ENCODE results near the gene CHMP4B.

Gene CHMP4B

DNA sequence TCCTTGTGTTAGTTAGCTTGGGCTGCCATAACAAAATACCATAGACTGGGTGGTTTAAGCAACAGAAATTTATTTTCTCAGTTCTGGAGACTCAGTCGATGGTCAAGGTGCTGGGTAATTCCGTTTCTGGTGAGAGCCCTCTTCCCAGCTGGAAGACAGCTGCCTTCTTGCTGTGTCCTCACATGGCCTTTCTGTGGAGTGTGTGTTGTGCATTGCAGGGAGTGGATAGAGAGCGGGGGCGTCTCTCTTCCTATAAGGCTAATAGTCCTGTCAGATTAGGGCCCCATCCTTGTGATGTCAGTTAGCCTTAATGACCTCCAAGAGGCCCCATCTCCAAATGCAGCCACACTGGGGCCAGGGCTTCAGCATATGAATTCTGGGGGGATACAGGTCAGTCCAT is 19.2 kb downstream of the CHMP4B start:
- DNase-seq, result no peak
- no peaks in the 10 kb centered on the region for H3K27me3 ChIP-seq (replicated peaks)
- no peaks in the 10 kb centered on the region for H3K36me3 ChIP-seq (replicated peaks)
- TF ChIP-seq, protein P1, sequence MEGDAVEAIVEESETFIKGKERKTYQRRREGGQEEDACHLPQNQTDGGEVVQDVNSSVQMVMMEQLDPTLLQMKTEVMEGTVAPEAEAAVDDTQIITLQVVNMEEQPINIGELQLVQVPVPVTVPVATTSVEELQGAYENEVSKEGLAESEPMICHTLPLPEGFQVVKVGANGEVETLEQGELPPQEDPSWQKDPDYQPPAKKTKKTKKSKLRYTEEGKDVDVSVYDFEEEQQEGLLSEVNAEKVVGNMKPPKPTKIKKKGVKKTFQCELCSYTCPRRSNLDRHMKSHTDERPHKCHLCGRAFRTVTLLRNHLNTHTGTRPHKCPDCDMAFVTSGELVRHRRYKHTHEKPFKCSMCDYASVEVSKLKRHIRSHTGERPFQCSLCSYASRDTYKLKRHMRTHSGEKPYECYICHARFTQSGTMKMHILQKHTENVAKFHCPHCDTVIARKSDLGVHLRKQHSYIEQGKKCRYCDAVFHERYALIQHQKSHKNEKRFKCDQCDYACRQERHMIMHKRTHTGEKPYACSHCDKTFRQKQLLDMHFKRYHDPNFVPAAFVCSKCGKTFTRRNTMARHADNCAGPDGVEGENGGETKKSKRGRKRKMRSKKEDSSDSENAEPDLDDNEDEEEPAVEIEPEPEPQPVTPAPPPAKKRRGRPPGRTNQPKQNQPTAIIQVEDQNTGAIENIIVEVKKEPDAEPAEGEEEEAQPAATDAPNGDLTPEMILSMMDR (IDR thresholded peaks at IDR 0.05; ENCODE audit: low read depth, low read length, missing control alignments), result no peak
- no peak overlapping the region for H3K27ac ChIP-seq
- H3K4me3 ChIP-seq (ENCODE audit: low read depth, low read length), result no peak overlapping the region
- in situ Hi-C loops (cut with HindIII; ENCODE audit: low pct_ligation_motif_present, low sequenced_read_pairs), result no loop called here

DNA sequence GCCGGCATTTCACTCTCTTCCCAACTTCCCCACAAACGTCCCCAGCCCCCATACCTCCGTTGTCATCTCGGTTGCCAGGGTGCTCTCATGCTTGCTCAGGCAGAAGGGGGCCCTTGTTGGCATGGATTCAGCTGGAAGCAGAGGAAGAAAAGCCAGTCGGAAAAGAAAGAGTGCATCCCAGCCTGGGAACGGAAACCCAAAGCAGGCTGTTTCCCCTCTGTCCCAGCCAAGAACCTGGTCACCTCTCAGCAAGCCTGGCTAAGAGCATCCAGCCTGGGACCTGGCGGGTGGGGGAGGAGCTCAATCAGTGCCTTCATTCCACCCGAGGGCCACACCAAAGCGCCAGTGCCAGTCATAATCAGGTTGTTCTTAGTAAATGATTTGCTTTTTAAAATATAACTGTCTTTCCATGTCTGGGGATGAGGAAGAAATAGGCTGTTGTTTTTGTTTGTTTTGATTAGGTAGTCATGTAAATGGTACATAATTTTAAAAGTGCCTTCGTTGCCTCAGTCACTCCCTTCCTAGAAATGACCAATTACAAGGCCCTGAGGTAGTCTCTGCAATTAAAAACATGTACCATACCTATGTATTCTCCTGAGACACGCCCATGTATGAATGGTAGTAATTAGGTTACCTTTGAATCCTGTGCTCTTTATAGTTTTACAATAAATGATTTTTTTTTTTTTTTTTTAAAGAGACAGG is 21.1 kb downstream of the CHMP4B start:
- TF ChIP-seq, protein P1 (IDR thresholded peaks at IDR 0.05; ENCODE audit: low read depth, low read length, missing control alignments), result no peak
- in situ Hi-C loops (cut with HindIII; ENCODE audit: low pct_ligation_motif_present, low sequenced_read_pairs), result no loop called here
- DNase-seq, result peak; percentile 31
- Histone ChIP-seq H3K27ac (no peak overlapping the region), H3K4me3 (ENCODE audit: low read depth, low read length) (no peak overlapping the region), H3K36me3 (replicated peaks) (no peaks in the 10 kb centered on the region), H3K27me3 (replicated peaks) (no peaks in the 10 kb centered on the region)

DNA sequence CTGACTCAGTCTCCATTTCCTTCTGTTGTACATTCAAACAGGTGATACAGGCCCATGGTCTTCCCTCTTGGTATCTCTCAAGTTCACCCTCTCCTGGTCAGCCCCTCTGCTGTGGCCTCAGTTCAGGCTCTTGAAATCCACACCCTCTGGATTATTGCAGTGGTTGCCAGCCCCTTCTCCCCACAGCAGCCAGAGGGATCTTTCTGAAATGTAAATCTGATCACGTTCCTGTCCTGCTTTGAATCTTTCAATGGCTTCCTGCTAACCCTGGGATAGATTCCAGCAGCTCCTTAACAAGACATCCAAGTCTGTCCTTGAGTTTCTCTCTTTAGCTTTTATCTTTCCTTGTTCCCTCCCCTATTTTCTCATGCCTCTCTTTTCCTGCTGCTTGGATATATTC is 22.2 kb downstream of the CHMP4B start:
- no peaks in the 10 kb centered on the region for H3K36me3 ChIP-seq (replicated peaks)
- DNase-seq, result no peak
- in situ Hi-C loops (cut with HindIII; ENCODE audit: low pct_ligation_motif_present, low sequenced_read_pairs), result no loop called here
- no peak overlapping the region for H3K4me3 ChIP-seq (ENCODE audit: low read depth, low read length)
- H3K27ac ChIP-seq, result no peak overlapping the region
- no peaks in the 10 kb centered on the region for H3K27me3 ChIP-seq (replicated peaks)
- TF ChIP-seq, protein P1 (IDR thresholded peaks at IDR 0.05; ENCODE audit: low read depth, low read length, missing control alignments), result no peak

DNA sequence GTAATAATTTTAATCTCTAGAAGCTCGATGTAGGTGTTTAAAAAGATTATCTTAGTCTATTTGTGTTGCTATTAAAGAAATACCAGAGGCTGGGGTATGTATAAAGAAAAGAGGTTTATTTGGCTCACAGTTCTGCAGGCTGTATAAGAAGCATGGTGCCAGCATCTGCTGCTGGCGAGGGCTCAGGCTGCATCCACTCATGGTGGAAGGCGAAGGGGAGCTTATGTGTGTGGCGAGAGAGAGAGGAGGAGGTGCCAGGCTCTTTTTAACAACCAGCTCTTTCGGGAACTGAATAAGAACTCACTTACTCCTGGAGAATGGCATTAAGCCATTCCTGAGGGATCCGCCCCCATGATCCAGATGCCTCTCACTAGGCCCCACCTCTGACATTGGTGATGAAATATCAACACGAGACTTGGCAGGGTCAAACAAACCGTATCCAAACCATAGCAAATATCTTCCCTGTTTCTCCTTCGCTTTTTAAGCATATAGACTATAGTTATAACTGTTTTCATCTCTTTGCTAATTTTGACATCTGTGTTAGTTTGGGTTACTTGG is 24.5 kb downstream of the CHMP4B start:
- Histone ChIP-seq H3K4me3 (ENCODE audit: low read depth, low read length) (no peak overlapping the region), H3K27ac (no peak overlapping the region), H3K36me3 (replicated peaks) (no peaks in the 10 kb centered on the region), H3K27me3 (replicated peaks) (no peaks in the 10 kb centered on the region)
- in situ Hi-C loops (cut with HindIII; ENCODE audit: low pct_ligation_motif_present, low sequenced_read_pairs), result no loop called here
- TF ChIP-seq, protein P1 (IDR thresholded peaks at IDR 0.05; ENCODE audit: low read depth, low read length, missing control alignments), result no peak
- DNase-seq, result no peak

DNA sequence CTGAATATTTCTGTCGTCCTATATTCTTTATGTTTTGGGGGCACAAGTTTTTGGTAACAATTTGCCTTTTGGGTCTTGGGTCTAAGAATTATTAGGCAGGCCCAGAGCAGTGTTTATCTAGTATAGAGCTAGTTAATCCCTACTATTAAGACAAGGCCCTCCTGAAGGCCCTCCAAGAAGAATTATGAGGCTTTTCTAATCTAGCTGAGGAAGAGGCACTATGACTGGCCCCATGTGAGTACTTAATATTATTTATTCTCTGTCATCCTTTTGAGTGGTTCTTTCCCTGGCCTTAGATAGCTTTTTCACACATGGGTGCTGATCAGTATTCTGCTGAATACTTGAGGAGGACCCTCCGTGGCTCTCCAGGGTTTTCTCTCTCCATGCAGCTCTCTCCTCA is 25.1 kb downstream of the CHMP4B start:
- Histone ChIP-seq H3K4me3 (ENCODE audit: low read depth, low read length) (no peak overlapping the region), H3K27me3 (replicated peaks) (no peaks in the 10 kb centered on the region), H3K36me3 (replicated peaks) (no peaks in the 10 kb centered on the region), H3K27ac (no peak overlapping the region)
- TF ChIP-seq, protein P1 (IDR thresholded peaks at IDR 0.05; ENCODE audit: low read depth, low read length, missing control alignments), result no peak
- in situ Hi-C loops (cut with HindIII; ENCODE audit: low pct_ligation_motif_present, low sequenced_read_pairs), result no loop called here
- no peak for DNase-seq
